H1 (cell line): ENCODE measurements around the gene CYGB. TPM values are rescaled to one million over a fixed set of nuclear protein-coding genes. Genes with fewer than 3 reads are reported as not detected.
A peak's percentile ranks its signal among the peaks of the same experiment; 100 is the strongest.

Experiments used
- CTCF ChIA-PET: fragments of 300-600 bp; sonication (Branson Sonifier 250); formaldehyde crosslinking; loops from one replicate; lab custom pipeline; 2021; ENCODE audit not compliant: partially characterized antibody; lab: Charles Lee
- POLR2A ChIA-PET: fragments of 300-600 bp; sonication (Branson Sonifier 250); formaldehyde crosslinking; loops from one replicate; lab custom pipeline; 2021; ENCODE audit warnings: inconsistent platforms; ENCODE audit not compliant: partially characterized antibody; lab: Charles Lee
- DNase-seq, 2 experiments: peaks; one replicate each; pipeline versions ENCODE4 v3.0.0 to v3.0.0-alpha.2; 2010 to 2022; ENCODE audit warnings: low spot score in 2 of 2, low read depth in 1 of 2, mixed read lengths in 1 of 2
- FAIRE-seq: peaks from 2 replicates; lab custom pipeline; 2011; peaks lifted over from hg19 to GRCh38; lab: Jason Lieb, UNC
- H2AFZ ChIP-seq: 2 replicates; pipeline ENCODE4 v1.8.1; 2012; ENCODE audit warnings: low read length, inconsistent platforms
- H2AK5ac ChIP-seq: 2 replicates; pipeline ENCODE4 v1.6.1; 2013; ENCODE audit warnings: low read depth, low read length
- H2BK120ac ChIP-seq: replicated peaks from 2 replicates; pipeline ENCODE3; 2013; ENCODE audit warnings: low read depth, low read length, inconsistent platforms
- H2BK12ac ChIP-seq: 2 replicates; pipeline ENCODE4 v1.6.1; 2013; ENCODE audit warnings: low read depth, low read length
- H2BK15ac ChIP-seq: 2 replicates; pipeline ENCODE4 v1.6.1; 2013; ENCODE audit warnings: low read length
- H2BK20ac ChIP-seq: 2 replicates; pipeline ENCODE4 v1.6.1; 2013; ENCODE audit warnings: low read length
- H2BK5ac ChIP-seq: 2 replicates; pipeline ENCODE4 v1.6.1; 2013; ENCODE audit warnings: low read depth, low read length
- H3K14ac ChIP-seq: 2 replicates; pipeline ENCODE4 v1.6.1; 2013; ENCODE audit warnings: inconsistent platforms; ENCODE audit not compliant: insufficient read length
- H3K18ac ChIP-seq: 2 replicates; pipeline ENCODE4 v1.6.1; 2013; ENCODE audit warnings: low read length; ENCODE audit errors: extremely low read depth
- H3K23ac ChIP-seq: 2 replicates; pipeline ENCODE4 v1.6.1; 2013; ENCODE audit warnings: inconsistent platforms; ENCODE audit not compliant: insufficient read length
- H3K23me2 ChIP-seq: 2 replicates; pipeline ENCODE4 v1.6.1; 2013; ENCODE audit warnings: low read depth, low read length
- H3K27ac ChIP-seq: 2 replicates; pipeline ENCODE4 v1.6.1; 2011; ENCODE audit warnings: low read depth, low read length, inconsistent platforms
- H3K27me3 ChIP-seq, 4 experiments: replicated peaks in 1 of 4; 1 replicate in 1 of 4; 2 replicates in 3 of 4; pipeline versions ENCODE4 v1.6.1 to v1.8.1; 2011 to 2013; ENCODE audit warnings: low read length in 3 of 4, mild to moderate bottlenecking in 3 of 4, inconsistent platforms in 2 of 4, mixed read lengths in 2 of 4, moderate library complexity in 1 of 4; ENCODE audit not compliant: control insufficient read depth in 3 of 4, insufficient read depth in 3 of 4; ENCODE audit errors: extremely low read depth in 1 of 4
- H3K36me3 ChIP-seq, 4 experiments: 2 replicates each; pipeline versions ENCODE4 v1.6.1 to v1.8.1; 2011 to 2013; ENCODE audit warnings: mild to moderate bottlenecking in 4 of 4, low read length in 3 of 4, moderate library complexity in 2 of 4, control low read depth in 1 of 4, inconsistent platforms in 1 of 4; ENCODE audit not compliant: insufficient read depth in 4 of 4, control insufficient read depth in 2 of 4
- H3K4ac ChIP-seq: replicated peaks from 2 replicates; pipeline ENCODE3; 2013; ENCODE audit warnings: low read length, low read depth, mixed read lengths, inconsistent platforms; ENCODE audit not compliant: insufficient read length
- H3K4me1 ChIP-seq, 4 experiments: replicated peaks in 1 of 4; 1 replicate in 1 of 4; 2 replicates in 3 of 4; pipeline versions ENCODE4 v1.6.1 to v1.8.1; 2011 to 2013; ENCODE audit warnings: low read length in 3 of 4, inconsistent platforms in 2 of 4, mixed read lengths in 1 of 4; ENCODE audit not compliant: insufficient read depth in 4 of 4, control insufficient read depth in 3 of 4
- H3K4me2 ChIP-seq, 2 experiments: 2 replicates each; pipeline versions ENCODE4 v1.6.1 to v1.8.1; 2011 to 2013; ENCODE audit warnings: low read depth in 2 of 2, low read length in 2 of 2, control low read depth in 1 of 2, inconsistent platforms in 1 of 2, mild to moderate bottlenecking in 1 of 2; ENCODE audit not compliant: insufficient read depth in 1 of 2
- H3K4me3 ChIP-seq, 4 experiments: fragments of 200-600, 300-600 bp in 1 of 4; sonication (generic), shearing (Covaris generic), sonication (Bioruptor Twin) in 1 of 4; 2 replicates each; pipeline versions ENCODE4 v1.5.1 to v1.8.1; 2011 to 2016; ENCODE audit warnings: low read length in 4 of 4, low read depth in 3 of 4, control low read depth in 2 of 4, inconsistent platforms in 2 of 4, mild to moderate bottlenecking in 2 of 4, mixed read lengths in 1 of 4, moderate library complexity in 1 of 4; ENCODE audit not compliant: insufficient read depth in 2 of 4; ENCODE audit errors: extremely low read depth in 1 of 4
- H3K56ac ChIP-seq: replicated peaks from 2 replicates; pipeline ENCODE3; 2013; ENCODE audit warnings: low read depth, mild to moderate bottlenecking, mixed read lengths, low read length, inconsistent platforms; ENCODE audit not compliant: insufficient read length
- H3K79me1 ChIP-seq: 2 replicates; pipeline ENCODE4 v1.6.1; 2013; ENCODE audit warnings: low read depth, low read length, control low read depth
- H3K79me2 ChIP-seq, 2 experiments: 2 replicates each; pipeline versions ENCODE4 v1.6.1 to v1.8.1; 2012 to 2013; ENCODE audit warnings: low read length in 2 of 2, mild to moderate bottlenecking in 2 of 2, inconsistent platforms in 1 of 2; ENCODE audit not compliant: insufficient read depth in 2 of 2, control insufficient read depth in 1 of 2
- H3K9ac ChIP-seq, 4 experiments: replicated peaks in 1 of 4; 1 replicate in 1 of 4; 2 replicates in 3 of 4; pipeline versions ENCODE4 v1.6.1 to v1.8.1; 2011 to 2013; ENCODE audit warnings: low read depth in 3 of 4, low read length in 3 of 4, control low read depth in 2 of 4, mild to moderate bottlenecking in 2 of 4, moderate library complexity in 2 of 4, inconsistent platforms in 1 of 4; ENCODE audit errors: extremely low read depth in 1 of 4
- H3K9me3 ChIP-seq, 2 experiments: 2 replicates each; pipeline versions ENCODE4 v1.6.1 to v1.8.1; 2012 to 2013; ENCODE audit warnings: mild to moderate bottlenecking in 2 of 2, moderate library complexity in 2 of 2, control low read depth in 1 of 2, inconsistent platforms in 1 of 2, low read depth in 1 of 2, low read length in 1 of 2, mixed read lengths in 1 of 2; ENCODE audit not compliant: insufficient read depth in 2 of 2
- H4K20me1 ChIP-seq, 2 experiments: replicated peaks in 1 of 2; 2 replicates each; pipeline versions ENCODE3 to v1.8.1; 2011 to 2013; ENCODE audit warnings: inconsistent platforms in 2 of 2, low read length in 2 of 2, mild to moderate bottlenecking in 1 of 2; ENCODE audit not compliant: insufficient read depth in 2 of 2, control insufficient read depth in 1 of 2
- H4K5ac ChIP-seq: 2 replicates; pipeline ENCODE4 v1.6.1; 2013; ENCODE audit warnings: low read length, low read depth, mixed read lengths, inconsistent platforms; ENCODE audit not compliant: insufficient read length
- H4K8ac ChIP-seq: 2 replicates; pipeline ENCODE4 v1.8.0; 2013; ENCODE audit warnings: mild to moderate bottlenecking, moderate library complexity, low read length, inconsistent platforms; ENCODE audit not compliant: insufficient read depth; ENCODE audit errors: extremely low read depth
- H4K91ac ChIP-seq: replicated peaks from 2 replicates; pipeline ENCODE3; 2013; ENCODE audit warnings: low read length, mixed read lengths, inconsistent platforms; ENCODE audit not compliant: insufficient read length
- E2F6 ChIP-seq: IDR thresholded peaks from 2 replicates; pipeline ENCODE4 v1.6.1; 2012; ENCODE audit warnings: inconsistent platforms
- GABPA ChIP-seq: IDR thresholded peaks from 2 replicates; pipeline ENCODE4 v1.6.1; 2011; ENCODE audit warnings: mild to moderate bottlenecking, low read length, moderate library complexity, borderline replicate concordance; ENCODE audit not compliant: insufficient read depth
- HDAC2 ChIP-seq, 2 experiments: fragments of 300-600 bp in 1 of 2; sonication (generic) in 1 of 2; IDR thresholded peaks; 2 replicates each; pipeline ENCODE4 v1.6.1; 2011 to 2012; ENCODE audit warnings: low read depth in 2 of 2, low read length in 2 of 2, mild to moderate bottlenecking in 2 of 2, moderate library complexity in 2 of 2, borderline replicate concordance in 1 of 2, inconsistent platforms in 1 of 2
- MAX ChIP-seq: IDR thresholded peaks from 2 replicates; pipeline ENCODE4 v1.6.1; 2012; ENCODE audit warnings: inconsistent platforms
- RFX5 ChIP-seq: IDR thresholded peaks from 2 replicates; pipeline ENCODE4 v1.6.1; 2011; ENCODE audit warnings: low read depth, low read length, improper control_type of control experiment, borderline replicate concordance
- SIX5 ChIP-seq: IDR thresholded peaks from 2 replicates; pipeline ENCODE4 v1.6.1; 2011; ENCODE audit warnings: mild to moderate bottlenecking, low read depth, low read length
- SRF ChIP-seq: IDR thresholded peaks from 2 replicates; pipeline ENCODE4 v1.6.1; 2011; ENCODE audit warnings: mild to moderate bottlenecking, low read depth, low read length, moderate library complexity
- TEAD4 ChIP-seq: IDR thresholded peaks from 2 replicates; pipeline ENCODE4 v1.6.1; 2012; ENCODE audit warnings: low read depth, low read length, inconsistent platforms, mixed read lengths
- WGBS, 2 experiments: shearing (Covaris generic) in 1 of 2; methylation state at CpG; one replicate each; pipeline versions ENCODE4 v1.1.6 to v1.1.7; 2013 to 2015; ENCODE audit warnings: low lambda C conversion rate in 2 of 2, mixed read lengths in 2 of 2, inconsistent platforms in 1 of 2, low coverage in 1 of 2, missing lambda C conversion rate in 1 of 2; ENCODE audit not compliant: insufficient replicate concordance in 2 of 2, insufficient coverage in 1 of 2, insufficient read length in 1 of 2; ENCODE audit errors: extremely low coverage in 1 of 2, missing lambda C conversion rate in 1 of 2; 5-methylcytosine and 5-hydroxymethylcytosine counted together
- polyA plus RNA-seq, 7 experiments: library from polyadenylated mRNA; depleted of rRNA in 3 of 7; stranded (reverse) in 5 of 7; unstranded in 2 of 7; fragments of >200 nt in 5 of 7; fragments of 200-250 nt in 2 of 7; gene quantifications; 1 replicate in 5 of 7; 2 replicates in 1 of 7; 4 replicates in 1 of 7; pipeline versions ENCODE4 v1.2.1 to v1.2.3, GENCODE V29; 2011 to 2013; ENCODE audit warnings: missing spikeins in 2 of 7, mixed read lengths in 2 of 7
- total RNA-seq: library from RNA; stranded (reverse); fragmentation: NEBNext Ultra II Directional; extraction: Animal tissue kit (Norgen Biotek cat#: 25700); gene quantifications from 2 replicates; pipeline ENCODE4 v1.2.1, GENCODE V29; 2021

Gene CYGB
- total and polyA plus RNA-seq, 2 of the 8 experiments (the other 6 are each of a cell fraction or from before 2014, with no cell fraction given): 2.7 to 3.7 TPM

- H2AK5ac ChIP-seq: no peak overlapping the region
- 53% methylated on average over 24 of the region's 26 CpGs; no CpG with 5 or more reads in 1 of the 2 experiments for WGBS, 2 experiments
- no peak overlapping the region for H3K9ac ChIP-seq
- 0 out of 2 replicates have a peak overlapping the region, but pooled peaks have one; percentile 32 for H2BK20ac ChIP-seq
- H3K23me2 ChIP-seq: no peaks in the 10 kb centered on the region
- peak overlapping the region; percentile 85 for H4K91ac ChIP-seq
- no peak overlapping the region for H3K27ac ChIP-seq
- no peak for FAIRE-seq
- H3K4me2 ChIP-seq: peak overlapping the region; percentile 1 to 38; a peak in 2 of 4 replicates
- H3K4me3 ChIP-seq: no peak overlapping the region
- peaks cover 0 to 34% (median 24%) of the 10 kb centered on the region in 4 experiments; a peak in 6 of 7 replicates for H3K4me1 ChIP-seq
- no peaks in the 10 kb centered on the region; the same call in 1 of the 2 replicates for H3K79me1 ChIP-seq
- H4K20me1 ChIP-seq: no peaks in the 10 kb centered on the region
- H3K56ac ChIP-seq: no peak overlapping the region
- no peaks in the 10 kb centered on the region for H3K79me2 ChIP-seq
- peak overlapping the region; percentile 19; the same call in 1 of the 2 replicates for H2BK15ac ChIP-seq
- H2BK120ac ChIP-seq: no peak overlapping the region
- no peaks in the 10 kb centered on the region for H3K36me3 ChIP-seq
- H3K27me3 ChIP-seq: peaks cover 0 to 5% (median 0%) of the 10 kb centered on the region in 4 experiments; a peak in 2 of 7 replicates
- no peak overlapping the region for H3K23ac ChIP-seq
- peak overlapping the region; percentile 1; the same call in 1 of the 2 replicates for H4K8ac ChIP-seq
- ChIA-PET POLR2A (interaction anchor here (0.8 to 5.1 kb wide), 7 partner anchors 9 to 39 kb away, joined by 3 to 30 read pairs (median 4); partner anchors contain the start of gene PRCD), CTCF (interaction anchor here (0.8 to 4.9 kb wide), 20 partner anchors 9 to 187 kb away, joined by 3 to 41 read pairs (median 4); partner anchors contain the start of genes AANAT and PRCD)
- no peaks in the 10 kb centered on the region for H3K9me3 ChIP-seq
- no peak overlapping the region for H4K5ac ChIP-seq
- peak overlapping the region; percentile 35; the same call in 1 of the 2 replicates for H2BK5ac ChIP-seq
- H2BK12ac ChIP-seq: peak overlapping the region; percentile 50; the same call in 1 of the 2 replicates
- no peak overlapping the region; the same call in 1 of the 2 replicates for H3K18ac ChIP-seq
- no peak overlapping the region for H3K14ac ChIP-seq
- DNase-seq: peak in 1 of 2 experiments; percentile 78
- no peak overlapping the region for H3K4ac ChIP-seq
- no peak overlapping the region for H2AFZ ChIP-seq
- TF ChIP-seq E2F6 (peak; percentile 81), RFX5 (no peak), GABPA (peak; percentile 60; the same call in 1 of the 2 replicates), MAX (peak; percentile 70; the same call in 1 of the 2 replicates), TEAD4 (0 out of 2 replicates have a peak, but pooled peaks have one; percentile 11), HDAC2 (IDR thresholded peaks at IDR 0.05; ENCODE audit: borderline replicate concordance in 1 of 2, low read depth in 2 of 2, low read length in 2 of 2) (no peak), SRF (no peak), SIX5 (no peak)
Observed at GRCh38 chr17:76527430-76528111, 9.9 kb downstream of the CYGB start.
